GM21619 (cell line): ENCODE measurements around the gene UTP11.

Experiments used
- ATAC-seq: cut with Tn5 transposase; IDR thresholded peaks from one replicate; pipeline ENCODE4 v1.9.1; 2021; ENCODE audit not compliant: unreplicated experiment

The UTP11 gene

DNA sequence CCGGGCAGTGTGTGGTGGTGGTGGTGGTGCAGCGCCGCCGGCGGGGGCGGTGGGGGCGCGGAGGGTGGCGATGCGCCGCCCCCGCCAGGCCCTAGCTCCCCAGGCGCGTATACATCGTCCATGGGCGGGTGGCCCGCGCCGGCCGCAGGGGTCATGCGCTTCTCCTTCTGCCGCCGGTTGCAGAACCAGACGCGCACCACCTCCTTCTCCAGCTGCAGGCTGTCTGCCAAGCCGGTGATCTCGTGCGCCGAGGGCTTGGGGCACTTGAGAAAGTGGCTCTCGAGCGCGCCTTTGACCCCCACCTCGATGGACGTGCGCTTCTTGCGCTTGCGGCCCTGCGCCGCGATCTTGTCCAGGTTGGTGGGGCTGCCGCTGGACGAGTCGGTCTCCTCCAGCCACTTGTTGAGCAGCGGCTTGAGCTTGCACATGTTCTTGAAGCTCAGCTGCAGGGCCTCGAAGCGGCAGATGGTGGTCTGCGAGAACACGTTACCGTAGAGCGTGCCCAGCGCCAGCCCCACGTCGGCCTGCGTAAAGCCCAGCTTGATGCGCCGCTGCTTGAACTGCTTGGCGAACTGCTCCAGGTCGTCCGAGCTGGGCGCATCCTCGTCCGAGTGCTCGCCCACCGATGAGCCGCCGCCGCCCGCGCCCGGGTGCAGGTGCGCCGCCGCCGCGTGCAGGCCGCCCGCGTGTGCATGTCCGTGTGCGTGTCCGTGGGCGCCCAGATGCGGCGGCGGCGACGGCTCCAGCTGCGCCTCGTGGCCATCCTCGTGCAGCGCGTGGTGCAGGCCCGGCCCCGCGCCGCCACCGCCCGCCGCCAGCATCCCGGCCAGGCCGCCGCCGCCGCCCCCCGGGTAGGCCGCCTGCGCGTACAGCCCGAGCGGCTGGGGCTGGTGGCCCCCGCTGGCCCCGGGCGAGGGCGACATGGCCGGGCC, 33.1 kb downstream of the UTP11 start:
- ATAC-seq: peak; percentile 1

DNA sequence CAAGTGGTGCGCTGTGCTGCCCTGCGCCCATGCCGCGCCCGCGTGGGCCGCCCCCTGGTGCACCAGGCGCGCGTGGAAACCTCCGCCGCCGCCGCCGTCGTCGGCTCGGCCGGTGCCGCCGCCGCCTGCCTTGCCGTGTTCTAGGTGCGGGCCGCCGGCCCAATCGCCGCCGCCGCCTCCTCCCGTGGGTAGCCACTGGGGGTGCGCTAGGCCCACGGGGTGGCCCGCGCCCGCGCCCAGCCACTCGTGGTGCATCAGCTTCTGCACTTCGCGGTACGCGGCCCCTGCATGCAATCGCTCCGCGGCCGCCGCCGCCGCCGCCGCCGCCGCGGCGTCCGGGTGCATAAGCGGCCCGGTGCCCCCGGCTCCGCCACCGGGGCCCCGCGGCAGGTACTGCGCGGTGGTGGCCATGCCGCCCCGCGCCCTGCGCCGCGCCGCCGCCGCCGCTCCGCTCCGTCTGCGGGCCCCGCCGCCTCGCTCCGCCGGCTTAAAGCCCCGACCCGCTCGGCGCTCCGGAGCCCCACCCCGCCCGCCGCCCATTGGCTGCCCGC, 33.9 kb downstream of the UTP11 start, which contains the start of gene POU3F1:
Gene POU3F1 (minus strand): TSS at position 461 of the 551 bp plus-strand sequence. CDS start 50 bp downstream, at position 411.
- peak; percentile 4 for ATAC-seq

GRCh38 chr1:38046884-38047602, 34.5 kb downstream of the UTP11 start:
- peak; percentile 66 for ATAC-seq

GRCh38 chr1:38047603-38048141, 35.1 kb downstream of the UTP11 start:
- ATAC-seq: no peak

DNA sequence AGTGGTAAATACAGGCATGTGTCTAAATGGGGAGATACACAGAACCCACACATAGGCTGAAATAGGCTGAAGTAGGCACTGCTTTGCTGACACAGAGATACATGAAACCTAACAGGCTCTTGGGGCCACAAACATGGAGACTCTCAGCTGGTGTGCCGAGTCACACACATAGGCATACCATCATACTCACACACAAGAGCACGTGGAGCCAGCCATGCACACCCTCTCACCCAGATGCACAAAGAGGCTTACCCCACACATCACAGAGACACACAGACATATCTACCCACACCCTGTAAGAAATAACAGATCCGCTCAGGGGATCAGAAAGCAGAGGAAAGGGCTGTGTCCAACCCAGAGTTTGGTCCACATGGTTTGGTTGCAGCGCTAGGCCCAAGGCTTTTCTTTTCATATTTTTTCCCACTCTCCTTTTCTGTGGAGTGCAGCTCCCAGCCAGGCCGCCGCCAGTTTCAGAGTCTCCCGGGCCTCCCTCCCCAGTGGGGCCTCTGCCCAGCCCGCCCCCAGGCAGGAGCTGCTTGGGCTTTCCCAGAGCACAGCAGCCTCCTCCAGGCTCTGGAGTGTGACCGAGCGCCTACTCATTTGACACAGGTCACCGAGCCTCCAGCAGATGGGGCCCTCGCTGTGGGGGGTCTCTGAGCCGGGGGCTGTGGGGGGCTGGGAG, 38.0 kb downstream of the UTP11 start:
- ATAC-seq: no peak

DNA sequence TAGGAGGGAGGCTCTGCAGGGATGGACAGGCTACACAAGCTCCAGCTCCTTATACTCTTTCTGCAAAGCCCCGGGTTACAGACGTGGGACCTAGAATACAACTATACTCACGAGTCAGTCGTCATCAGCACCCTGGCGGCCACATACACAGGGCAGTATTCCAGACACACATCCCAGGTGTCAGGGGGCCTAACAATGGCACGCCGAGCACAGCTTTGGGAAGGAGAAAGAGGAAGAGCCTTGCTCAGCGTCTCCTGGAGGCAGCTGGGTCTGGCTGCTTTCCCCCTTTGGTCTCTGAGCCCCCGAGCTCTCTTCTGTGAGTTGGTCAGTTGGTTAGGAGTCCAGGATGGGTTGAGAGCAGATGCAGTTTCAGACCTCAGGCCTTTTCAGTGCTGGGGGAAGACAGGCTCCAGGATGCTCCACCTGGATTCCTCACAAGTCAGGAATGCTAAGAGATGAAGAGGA, 38.6 kb downstream of the UTP11 start:
- no peak for ATAC-seq

GRCh38 chr1:38052750-38053415, 40.3 kb downstream of the UTP11 start:
- peak; percentile 66 for ATAC-seq

DNA sequence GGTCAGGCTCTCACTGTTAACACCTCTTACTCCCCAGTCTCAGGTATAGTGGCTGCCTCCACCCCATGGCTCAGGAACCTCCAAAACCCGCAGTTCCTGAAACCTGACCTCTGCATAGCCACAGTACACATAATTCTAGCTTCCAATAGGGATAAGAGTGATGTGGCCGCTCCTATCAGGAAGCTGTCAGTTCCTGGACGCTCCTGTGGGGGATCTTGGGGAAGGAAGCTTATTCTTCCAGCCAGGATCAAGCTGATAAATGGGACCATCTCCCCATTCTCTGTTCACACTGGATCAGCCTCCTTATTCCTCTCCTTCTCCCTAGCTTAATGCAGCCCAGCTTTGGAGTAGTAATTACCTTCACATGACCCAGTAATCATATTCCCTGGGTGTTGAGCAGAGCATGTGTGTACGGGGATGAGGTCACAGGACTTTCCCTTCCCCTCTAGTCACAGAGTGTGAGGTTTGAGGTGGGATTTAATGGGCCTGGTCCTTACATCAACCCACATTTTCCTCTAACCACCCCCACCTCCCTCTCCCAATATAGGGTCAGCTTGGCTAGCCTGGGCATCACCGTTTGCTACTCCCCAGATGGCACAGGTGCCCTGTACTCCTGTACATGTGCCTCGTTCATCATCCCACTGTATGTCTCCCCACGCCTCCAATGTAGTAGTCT, 41.0 kb downstream of the UTP11 start:
- no peak for ATAC-seq

GRCh38 chr1:38055398-38055797, 42.9 kb downstream of the UTP11 start:
- no peak for ATAC-seq

DNA sequence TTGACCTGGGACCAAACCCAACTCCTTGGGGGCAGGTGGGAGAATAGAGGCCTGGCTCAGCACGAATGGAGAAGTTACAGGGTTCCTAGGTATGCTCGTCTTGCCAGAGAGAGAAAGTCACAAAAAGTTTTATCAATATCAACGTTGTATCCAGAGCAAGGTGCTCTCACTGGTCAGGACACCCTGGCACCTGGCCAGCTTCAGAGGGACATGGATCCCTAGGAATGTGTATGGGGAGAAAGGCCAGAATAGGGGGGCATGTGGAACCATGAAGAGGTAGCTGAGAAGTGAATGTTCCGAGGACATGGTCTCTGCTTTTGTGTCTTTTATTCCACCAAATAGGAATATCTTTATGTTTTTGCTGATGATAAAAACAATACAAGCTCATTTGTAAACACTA, 43.4 kb downstream of the UTP11 start:
- ATAC-seq: no peak

GRCh38 chr1:38059635-38060250, 47.2 kb downstream of the UTP11 start:
- ATAC-seq: no peak

GRCh38 chr1:38060498-38060897, 48.0 kb downstream of the UTP11 start:
- no peak for ATAC-seq

DNA sequence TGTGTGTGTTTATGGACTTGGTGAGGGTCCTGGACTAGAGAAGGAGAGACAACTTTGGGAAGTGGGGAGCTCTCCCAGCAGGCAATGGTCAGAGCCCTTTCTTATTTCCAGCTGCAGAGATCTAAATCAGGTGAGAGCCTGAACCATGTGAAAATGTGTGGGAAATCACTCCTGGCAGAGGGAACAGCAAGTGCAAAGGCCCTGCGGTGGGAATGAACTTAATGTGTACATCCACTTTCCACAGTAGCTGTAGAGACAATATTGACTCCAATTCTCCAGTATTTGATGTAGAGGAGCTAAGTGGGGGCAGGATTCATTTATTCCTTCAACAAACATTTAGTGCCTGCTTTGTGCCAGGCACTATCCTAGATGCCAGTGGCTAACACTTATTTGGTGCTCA, 48.8 kb downstream of the UTP11 start:
- no peak for ATAC-seq

GRCh38 chr1:38061883-38062328, 49.4 kb downstream of the UTP11 start:
- ATAC-seq: peak; percentile 64

DNA sequence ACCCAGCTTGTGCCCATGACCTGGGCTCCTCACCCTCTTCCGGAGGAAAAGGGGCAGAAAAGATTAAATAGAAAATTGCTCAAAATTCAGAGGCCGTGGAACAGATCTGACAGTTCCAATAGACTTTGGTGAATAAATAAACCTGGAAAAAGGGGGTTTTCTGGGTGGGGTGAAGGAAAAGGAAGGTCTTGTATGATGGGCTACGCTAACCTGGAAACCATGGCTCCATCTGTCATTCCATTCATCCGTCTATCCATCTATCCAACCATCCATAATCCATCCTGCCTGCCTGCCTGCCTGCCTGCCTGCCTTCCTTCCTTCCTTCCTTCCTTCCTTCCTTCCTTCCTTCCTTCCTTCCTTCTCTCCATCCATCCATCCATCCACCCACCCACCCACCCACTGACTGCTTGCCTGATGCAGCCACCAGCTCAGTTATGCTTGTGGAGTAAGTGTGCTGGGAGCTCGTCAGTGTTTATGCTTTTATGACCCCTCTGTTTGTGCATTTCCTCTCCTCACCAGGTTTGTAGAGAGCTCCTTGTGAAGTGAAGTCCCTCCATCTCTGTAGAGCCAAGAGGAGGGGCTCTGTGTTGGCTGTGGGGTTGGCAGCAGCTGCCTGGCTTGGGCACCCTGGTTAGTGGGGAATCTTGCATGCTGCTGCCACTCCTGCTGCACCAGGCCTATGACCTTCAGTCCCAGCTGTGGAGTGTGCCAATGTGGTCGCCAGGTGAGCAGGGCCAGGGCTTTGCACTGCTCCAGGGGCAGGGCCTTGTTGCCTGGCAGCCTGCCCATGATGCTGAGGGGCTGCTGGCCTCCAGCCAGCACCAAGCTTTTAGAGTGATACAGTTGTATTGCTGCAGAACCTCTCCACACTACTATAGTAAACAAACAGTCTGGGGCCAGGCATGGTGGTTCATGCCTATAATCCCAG, 50.1 kb downstream of the UTP11 start:
- ATAC-seq: no peak

- no peak for ATAC-seq
Measured at GRCh38 chr1:38063616-38064015, 51.1 kb downstream of the UTP11 start.

GRCh38 chr1:38064197-38064903, 51.8 kb downstream of the UTP11 start:
- no peak for ATAC-seq
